Brain microvascular endothelial cell (primary cell): Measurements from ENCODE around the gene PEX6.
"Not testable (repeated sequence)": the region's sequence is repeated elsewhere in the genome, so short reads cannot be mapped to it uniquely, and the experiment has no call there.

Experiments used
- DNase-seq: peaks from one replicate; pipeline ENCODE4 v3.0.0-alpha.2; 2020
- H3K27ac ChIP-seq: fragments of 250-450 bp; sonication (Bioruptor Pico); 2 replicates; pipeline ENCODE4 v1.5.1; 2020; ENCODE audit warnings: mild to moderate bottlenecking, moderate library complexity
- H3K27me3 ChIP-seq: fragments of 250-450 bp; sonication (Bioruptor Pico); replicated peaks from 2 replicates; pipeline ENCODE4 v1.5.1; 2020; ENCODE audit warnings: mild to moderate bottlenecking
- H3K36me3 ChIP-seq: fragments of 250-450 bp; sonication (Bioruptor Pico); replicated peaks from 2 replicates; pipeline ENCODE4 v1.5.1; 2020; ENCODE audit warnings: mild to moderate bottlenecking
- H3K4me3 ChIP-seq: 2 replicates; pipeline ENCODE4 v1.5.1; 2011; ENCODE audit warnings: low read depth, mild to moderate bottlenecking, control low read depth, low read length, moderate library complexity
- in situ Hi-C: cut with HindIII; loops from 2 replicates; pipeline ENCODE4 v1.10.0; 2017; ENCODE audit warnings: low sequenced_read_pairs, low pct_ligation_motif_present
- TF ChIP-seq, protein P1 (sequence below): IDR thresholded peaks from 2 replicates; pipeline ENCODE4 v1.5.1; 2011; ENCODE audit warnings: low read depth, mild to moderate bottlenecking, moderate library complexity, low read length, control low read depth, inconsistent platforms; ENCODE audit errors: missing control alignments

Gene PEX6

DNA sequence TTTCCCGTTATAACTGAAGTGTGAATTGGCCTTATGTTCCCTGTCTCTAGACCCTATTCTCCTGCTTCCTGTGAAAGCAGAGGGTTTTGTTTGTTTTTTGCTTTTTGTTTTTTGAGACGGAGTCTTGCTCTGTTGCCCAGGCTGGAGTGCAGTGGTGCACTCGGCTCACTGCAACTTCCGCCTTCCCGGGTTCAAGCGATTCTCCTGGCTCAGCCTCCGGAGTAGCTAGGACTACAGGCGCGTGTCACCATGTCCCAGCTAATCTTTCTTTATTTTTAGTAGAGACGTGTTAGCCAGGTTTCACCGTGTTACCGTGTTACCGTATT, 19.1 kb downstream of the PEX6 start:
- Histone ChIP-seq H3K4me3 (peak overlapping the region; percentile 49), H3K36me3 (peaks cover 2% of the 10 kb centered on the region), H3K27me3 (no peaks in the 10 kb centered on the region), H3K27ac (no peak overlapping the region)
- in situ Hi-C loops = no loop called here
- TF ChIP-seq, protein P1, sequence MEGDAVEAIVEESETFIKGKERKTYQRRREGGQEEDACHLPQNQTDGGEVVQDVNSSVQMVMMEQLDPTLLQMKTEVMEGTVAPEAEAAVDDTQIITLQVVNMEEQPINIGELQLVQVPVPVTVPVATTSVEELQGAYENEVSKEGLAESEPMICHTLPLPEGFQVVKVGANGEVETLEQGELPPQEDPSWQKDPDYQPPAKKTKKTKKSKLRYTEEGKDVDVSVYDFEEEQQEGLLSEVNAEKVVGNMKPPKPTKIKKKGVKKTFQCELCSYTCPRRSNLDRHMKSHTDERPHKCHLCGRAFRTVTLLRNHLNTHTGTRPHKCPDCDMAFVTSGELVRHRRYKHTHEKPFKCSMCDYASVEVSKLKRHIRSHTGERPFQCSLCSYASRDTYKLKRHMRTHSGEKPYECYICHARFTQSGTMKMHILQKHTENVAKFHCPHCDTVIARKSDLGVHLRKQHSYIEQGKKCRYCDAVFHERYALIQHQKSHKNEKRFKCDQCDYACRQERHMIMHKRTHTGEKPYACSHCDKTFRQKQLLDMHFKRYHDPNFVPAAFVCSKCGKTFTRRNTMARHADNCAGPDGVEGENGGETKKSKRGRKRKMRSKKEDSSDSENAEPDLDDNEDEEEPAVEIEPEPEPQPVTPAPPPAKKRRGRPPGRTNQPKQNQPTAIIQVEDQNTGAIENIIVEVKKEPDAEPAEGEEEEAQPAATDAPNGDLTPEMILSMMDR = no peak
- no peak for DNase-seq

DNA sequence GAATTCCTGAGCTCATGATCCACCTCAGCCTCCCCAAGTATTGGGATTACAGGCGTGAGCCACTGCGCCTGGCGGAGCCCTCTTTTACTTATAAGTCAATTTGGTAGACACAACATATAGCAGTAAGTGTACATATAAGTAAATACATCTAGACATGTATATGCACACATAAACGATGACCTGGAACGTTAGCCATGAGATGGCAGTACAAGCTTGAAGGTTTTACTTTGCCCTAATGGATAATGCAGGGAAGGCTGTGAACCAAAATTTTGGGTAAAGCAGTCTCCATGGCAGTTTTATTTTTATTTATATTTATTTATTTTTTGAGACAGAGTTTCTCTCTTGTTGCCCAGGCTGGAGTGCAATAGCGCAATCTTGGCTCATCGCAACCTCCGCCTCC, 20.9 kb downstream of the PEX6 start:
- Histone ChIP-seq H3K27me3 (no peaks in the 10 kb centered on the region), H3K27ac (no peak overlapping the region), H3K4me3 (no peak overlapping the region), H3K36me3 (no peaks in the 10 kb centered on the region)
- in situ Hi-C loops = no loop called here
- DNase-seq = no peak
- TF ChIP-seq, protein P1 = no peak

DNA sequence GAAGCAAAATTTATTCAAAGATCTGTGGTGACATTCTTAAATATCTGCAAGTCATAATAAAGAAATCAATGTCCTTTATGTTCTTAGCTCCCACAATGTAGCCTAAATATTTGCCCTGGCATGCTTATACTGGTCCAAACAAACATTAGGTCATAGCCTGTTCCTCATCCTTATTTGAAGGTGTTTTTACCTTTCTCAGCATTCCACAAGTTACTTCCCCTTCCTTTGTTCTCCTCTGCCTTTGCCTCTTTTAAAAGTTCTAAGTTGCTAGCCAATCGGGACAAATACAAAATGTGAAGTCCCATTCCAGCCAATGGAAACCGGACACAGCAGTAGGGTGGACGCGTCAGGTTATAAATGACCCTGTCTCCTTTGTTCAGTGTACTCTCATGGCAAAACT, 24.6 kb downstream of the PEX6 start:
- H3K27ac ChIP-seq, H3K36me3 ChIP-seq, H3K4me3 ChIP-seq, H3K27me3 ChIP-seq, DNase-seq, in situ Hi-C loops: not testable (repeated sequence)

GRCh38 chr6:42952389-42952788, 26.6 kb downstream of the PEX6 start:
- in situ Hi-C loops = no loop called here
- TF ChIP-seq, protein P1 = no peak
- Histone ChIP-seq H3K27ac (no peak overlapping the region), H3K36me3 (no peaks in the 10 kb centered on the region), H3K27me3 (no peaks in the 10 kb centered on the region), H3K4me3 (no peak overlapping the region)
- DNase-seq = no peak

DNA sequence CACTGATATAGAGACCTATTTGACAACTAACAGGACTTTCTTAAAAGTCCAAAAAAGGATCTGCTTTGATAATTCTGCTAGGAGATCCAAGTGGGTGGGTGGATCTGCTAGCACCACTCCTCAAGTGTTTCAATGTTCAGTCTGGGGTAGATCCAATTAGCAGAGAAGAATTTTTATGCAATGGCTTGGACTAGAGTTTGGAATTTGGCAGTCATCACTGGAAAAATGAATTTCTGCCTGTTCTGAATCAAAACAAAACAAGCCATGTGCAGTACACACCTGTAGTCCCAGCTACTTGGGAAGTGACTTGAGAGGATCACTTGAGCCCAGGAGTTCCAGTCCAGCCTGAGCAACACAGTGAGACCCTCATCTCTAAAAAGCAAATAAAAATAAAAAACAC, 31.0 kb downstream of the PEX6 start:
- H3K27me3 ChIP-seq = no peaks in the 10 kb centered on the region
- no peak overlapping the region for H3K4me3 ChIP-seq
- no peak overlapping the region for H3K27ac ChIP-seq
- in situ Hi-C loops = no loop called here
- no peak for DNase-seq
- peaks cover 4% of the 10 kb centered on the region for H3K36me3 ChIP-seq
- TF ChIP-seq, protein P1 = no peak

DNA sequence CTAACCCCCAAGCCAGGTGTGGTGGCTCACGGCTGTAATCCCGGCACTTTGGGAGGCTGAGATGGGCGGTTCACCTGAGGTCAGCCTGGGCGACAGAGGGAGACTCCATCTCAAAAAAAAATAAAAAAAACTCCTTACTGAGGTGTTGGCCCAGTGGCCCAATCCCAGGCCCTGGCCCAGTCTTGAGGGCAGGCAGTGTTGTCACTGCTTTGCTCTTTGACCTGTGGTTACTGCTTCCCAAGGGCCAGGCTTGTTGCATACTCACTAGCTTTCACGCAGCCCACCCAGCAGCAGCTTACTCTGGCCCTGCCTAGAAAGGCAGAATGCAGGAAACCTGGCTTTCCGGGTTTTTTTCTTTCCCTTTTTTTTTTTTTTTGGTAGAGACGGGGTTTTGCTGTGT, 36.5 kb downstream of the PEX6 start:
- in situ Hi-C loops = no loop called here
- H3K4me3 ChIP-seq = no peak overlapping the region
- no peaks in the 10 kb centered on the region for H3K27me3 ChIP-seq
- TF ChIP-seq, protein P1 = no peak
- H3K27ac ChIP-seq = no peak overlapping the region
- peaks cover 23% of the 10 kb centered on the region for H3K36me3 ChIP-seq
- no peak for DNase-seq

DNA sequence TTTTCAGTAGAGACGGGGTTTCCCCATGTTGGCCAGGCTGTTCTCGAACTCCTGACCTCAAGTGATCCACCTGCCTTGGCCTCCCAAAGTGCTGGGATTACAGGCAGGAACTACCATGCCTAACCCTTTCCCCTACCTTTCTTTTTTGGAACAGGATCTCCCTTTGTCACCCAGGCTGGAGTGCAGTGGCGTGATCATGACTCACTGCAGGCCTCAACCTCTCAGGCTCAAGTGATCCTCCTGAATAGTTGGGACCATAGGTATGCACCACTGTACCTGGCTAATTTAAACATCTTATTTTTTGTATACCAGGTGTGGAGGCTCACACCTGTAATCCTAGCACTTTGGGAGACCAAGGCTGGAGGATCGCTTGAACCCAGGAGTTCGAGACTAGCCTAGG, 37.6 kb downstream of the PEX6 start:
- H3K36me3 ChIP-seq = peaks cover 27% of the 10 kb centered on the region
- H3K4me3 ChIP-seq, H3K27me3 ChIP-seq, H3K27ac ChIP-seq, DNase-seq, in situ Hi-C loops: not testable (repeated sequence)
